Parathyroid adenoma (tissue), 2 donors: ENCODE data around the gene OR2A1.
"Not testable (repeated sequence)": the region's sequence is repeated elsewhere in the genome, so short reads cannot be mapped to it uniquely, and the experiment has no call there.

Experiments
- H2AFZ ChIP-seq: fragments of 300-600 bp; sonication (generic); one replicate; pipeline ENCODE4 v1.7.0; 2017; ENCODE audit warnings: antibody characterized with exemption, mild to moderate bottlenecking
- H3K27ac ChIP-seq: fragments of 300-600 bp; sonication (generic); one replicate; pipeline ENCODE4 v1.7.0; 2017
- H3K27me3 ChIP-seq: fragments of 300-600 bp; sonication (generic); one replicate; pipeline ENCODE4 v1.7.0; 2017; ENCODE audit warnings: low read length; ENCODE audit not compliant: control insufficient read depth, insufficient read depth
- H3K36me3 ChIP-seq: fragments of 300-600 bp; sonication (generic); one replicate; pipeline ENCODE4 v1.7.0; 2017; ENCODE audit warnings: low read length; ENCODE audit not compliant: control insufficient read depth, insufficient read depth
- H3K4me1 ChIP-seq: fragments of 300-600 bp; sonication (generic); one replicate; pipeline ENCODE4 v1.7.0; 2017; ENCODE audit warnings: control low read depth
- H3K4me2 ChIP-seq: fragments of 300-600 bp; sonication (generic); one replicate; pipeline ENCODE4 v1.7.0; 2017; ENCODE audit warnings: low read length
- H3K4me3 ChIP-seq: fragments of 300-600 bp; sonication (generic); one replicate; pipeline ENCODE4 v1.7.0; 2017; ENCODE audit warnings: low read depth, low read length
- H3K79me2 ChIP-seq: fragments of 300-600 bp; sonication (generic); one replicate; pipeline ENCODE4 v1.7.0; 2017; ENCODE audit warnings: control low read depth
- H3K9ac ChIP-seq: fragments of 300-600 bp; sonication (generic); one replicate; pipeline ENCODE4 v1.7.0; 2017; ENCODE audit warnings: mild to moderate bottlenecking
- H3K9me3 ChIP-seq: fragments of 300-600 bp; sonication (generic); one replicate; pipeline ENCODE4 v1.7.0; 2017; ENCODE audit warnings: low read length; ENCODE audit not compliant: control insufficient read depth
- donor health status: primary hyperparathyroidism.

OR2A1 gene

DNA sequence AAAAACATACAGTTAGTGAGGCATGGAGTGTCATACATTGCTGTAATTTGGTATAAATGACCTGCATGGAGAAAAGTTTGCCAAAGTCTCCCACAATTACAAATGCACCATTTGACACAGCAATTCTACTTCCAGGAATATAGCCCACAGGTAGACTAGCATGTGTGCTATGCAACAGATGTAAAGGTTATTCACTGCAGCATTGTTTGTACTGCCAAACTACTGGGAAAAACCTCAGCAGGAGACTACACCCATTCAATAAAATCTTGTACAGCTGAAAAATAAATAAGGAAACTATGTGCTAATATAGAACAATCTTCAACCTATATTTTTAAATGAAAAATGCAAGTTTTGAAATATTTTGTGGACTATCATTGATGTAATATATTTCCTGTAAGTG, 17.8 kb downstream of the OR2A1 start:
- not testable (repeated sequence) for H3K36me3 ChIP-seq, H3K9ac ChIP-seq, H3K4me3 ChIP-seq, H3K9me3 ChIP-seq, H3K4me1 ChIP-seq, H3K27me3 ChIP-seq, H3K79me2 ChIP-seq, H3K27ac ChIP-seq, H2AFZ ChIP-seq, H3K4me2 ChIP-seq

DNA sequence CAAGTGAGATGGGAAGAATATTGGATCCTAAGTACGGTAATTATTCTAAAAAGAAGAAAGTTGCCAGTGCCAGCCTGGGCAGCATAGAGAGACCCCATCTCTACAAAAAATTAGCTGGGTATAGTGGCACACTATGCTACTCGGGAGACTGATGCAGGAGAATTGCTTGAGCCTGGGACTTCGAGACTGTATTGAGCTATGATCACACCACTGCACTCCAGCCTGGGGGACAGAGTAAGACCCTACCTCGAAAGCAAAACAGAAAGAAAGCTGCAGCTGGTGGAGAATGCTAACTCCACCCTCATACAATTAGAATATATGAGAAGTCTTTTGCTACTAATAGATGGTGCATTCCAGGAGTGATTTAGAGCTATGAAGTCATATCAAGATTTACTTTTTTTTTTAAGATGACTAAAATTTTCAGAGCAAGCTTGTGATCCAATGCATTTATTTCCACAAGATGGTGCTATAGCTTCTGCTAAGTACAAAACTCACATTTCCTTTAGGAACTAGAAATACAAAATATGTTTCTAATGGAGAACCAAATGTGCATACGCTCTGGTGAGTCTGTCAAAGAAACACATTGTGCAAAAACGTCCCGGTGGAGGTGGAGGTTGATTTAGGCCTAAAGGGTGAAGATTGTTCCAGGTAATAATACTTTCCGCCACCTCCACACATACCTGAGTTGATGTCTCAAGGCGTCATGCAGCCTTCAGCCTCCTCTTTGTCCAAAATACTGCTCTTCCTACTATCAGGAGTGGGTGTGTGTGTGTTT, 19.2 kb downstream of the OR2A1 start:
- not testable (repeated sequence) for H3K4me1 ChIP-seq, H3K79me2 ChIP-seq, H2AFZ ChIP-seq, H3K27ac ChIP-seq, H3K4me2 ChIP-seq, H3K9ac ChIP-seq, H3K9me3 ChIP-seq, H3K4me3 ChIP-seq, H3K27me3 ChIP-seq, H3K36me3 ChIP-seq

DNA sequence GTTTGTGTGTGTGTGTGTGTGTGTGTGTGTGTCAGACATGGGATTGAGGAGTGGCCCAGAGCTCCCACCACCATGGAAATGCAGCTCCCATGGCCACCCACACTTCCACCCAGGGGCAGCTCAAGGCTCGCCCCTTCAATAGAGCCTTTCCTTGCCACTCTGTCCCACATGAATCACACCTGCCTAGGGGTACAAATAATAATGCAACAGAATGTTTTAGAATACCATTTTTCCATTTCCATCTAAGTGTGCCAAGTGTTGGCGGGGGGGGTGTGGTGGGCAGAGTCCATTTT, 19.7 kb downstream of the OR2A1 start:
- not testable (repeated sequence) for H3K4me1 ChIP-seq, H3K27me3 ChIP-seq, H3K4me2 ChIP-seq, H3K9me3 ChIP-seq, H2AFZ ChIP-seq, H3K4me3 ChIP-seq, H3K9ac ChIP-seq, H3K79me2 ChIP-seq, H3K36me3 ChIP-seq, H3K27ac ChIP-seq

DNA sequence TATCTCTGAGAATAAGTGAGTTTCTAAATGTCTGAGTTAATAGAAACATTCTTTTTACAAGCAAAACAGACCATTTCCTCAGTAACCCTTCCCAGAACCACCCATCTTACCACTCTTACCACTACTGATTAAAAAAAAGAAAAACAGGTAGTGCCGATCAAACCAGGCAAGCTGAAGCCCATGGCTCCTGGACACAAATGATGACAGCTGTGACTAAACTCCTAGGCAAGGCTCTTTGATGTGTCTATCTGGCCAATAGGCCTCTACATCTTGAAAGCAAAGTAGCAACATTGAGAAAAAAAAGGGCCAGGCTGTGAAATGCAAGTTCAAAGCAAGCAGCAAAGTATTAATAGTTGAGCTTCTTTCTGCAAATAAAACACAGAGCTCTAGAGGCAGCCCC, 36.4 kb downstream of the OR2A1 start:
- H3K79me2 ChIP-seq, H3K9ac ChIP-seq, H3K36me3 ChIP-seq, H2AFZ ChIP-seq, H3K9me3 ChIP-seq, H3K4me1 ChIP-seq, H3K4me2 ChIP-seq, H3K4me3 ChIP-seq, H3K27ac ChIP-seq, H3K27me3 ChIP-seq: not testable (repeated sequence)

DNA sequence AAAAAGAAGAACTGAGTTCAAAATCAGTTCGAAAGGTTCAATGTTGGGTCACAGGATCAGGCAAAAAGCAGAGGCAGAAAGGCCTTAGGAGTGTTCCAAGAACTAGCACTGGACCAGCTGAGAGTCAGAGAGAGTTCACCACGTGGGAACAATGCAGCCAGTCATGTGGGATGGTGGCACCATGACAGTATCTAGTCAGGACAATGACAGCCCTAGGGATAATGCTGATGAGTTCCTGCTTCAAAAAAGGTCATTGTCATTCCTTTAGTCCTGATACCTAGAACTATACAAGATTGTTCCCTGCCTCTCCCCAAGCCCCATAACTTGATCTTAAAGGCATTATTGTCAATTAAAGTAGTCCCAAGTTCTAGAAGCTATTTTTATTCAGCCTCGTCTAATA, 39.4 kb downstream of the OR2A1 start:
- H3K27me3 ChIP-seq, result not testable (repeated sequence)

DNA sequence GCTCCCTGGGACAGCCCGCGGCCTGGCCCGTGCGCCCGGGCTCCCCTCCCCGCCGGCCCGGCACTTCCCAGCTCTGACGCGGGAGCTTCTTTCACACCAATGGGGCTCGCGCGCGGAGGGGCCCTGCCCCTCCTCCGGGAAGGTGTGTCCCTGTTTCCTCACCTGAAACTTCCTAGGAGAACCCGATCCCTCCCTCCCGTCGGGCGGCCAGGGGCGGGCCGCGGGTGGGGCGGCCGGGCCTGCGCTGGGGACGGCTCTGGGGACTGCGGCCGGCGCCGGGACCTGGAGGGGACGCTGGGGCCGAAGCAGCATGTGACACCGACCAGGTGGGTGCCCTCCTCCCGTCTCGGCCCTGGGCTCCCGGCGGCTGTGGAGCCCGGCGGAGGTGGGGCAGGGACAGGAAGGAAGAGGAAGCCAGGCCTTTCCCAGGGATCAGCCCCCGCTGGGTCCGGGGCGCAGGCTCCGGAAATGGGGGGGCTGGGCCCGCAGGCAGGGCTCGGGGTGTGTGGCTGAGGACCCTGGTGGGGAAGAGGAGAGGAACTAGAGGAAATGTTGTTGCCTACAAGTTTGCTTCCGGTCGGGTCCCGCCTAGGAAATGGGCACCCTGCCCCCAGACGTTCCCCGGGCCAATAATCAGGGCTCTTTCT, 43.1 kb downstream of the OR2A1 start, which contains the start of gene ARHGEF5:
Gene ARHGEF5 (plus strand): TSS at position 227 of the 647 bp plus-strand sequence. CDS start 7,268 bp downstream, outside the sequence.
- not testable (repeated sequence) for H2AFZ ChIP-seq, H3K79me2 ChIP-seq, H3K9ac ChIP-seq, H3K4me3 ChIP-seq, H3K36me3 ChIP-seq, H3K4me1 ChIP-seq, H3K9me3 ChIP-seq, H3K4me2 ChIP-seq, H3K27ac ChIP-seq, H3K27me3 ChIP-seq

More for the DNA sequence above, 39.4 kb downstream of the OR2A1 start:
- not testable (repeated sequence) for H3K4me2 ChIP-seq, H3K36me3 ChIP-seq, H3K79me2 ChIP-seq, H3K9ac ChIP-seq, H3K4me3 ChIP-seq, H3K9me3 ChIP-seq, H3K4me1 ChIP-seq, H2AFZ ChIP-seq, H3K27ac ChIP-seq

DNA sequence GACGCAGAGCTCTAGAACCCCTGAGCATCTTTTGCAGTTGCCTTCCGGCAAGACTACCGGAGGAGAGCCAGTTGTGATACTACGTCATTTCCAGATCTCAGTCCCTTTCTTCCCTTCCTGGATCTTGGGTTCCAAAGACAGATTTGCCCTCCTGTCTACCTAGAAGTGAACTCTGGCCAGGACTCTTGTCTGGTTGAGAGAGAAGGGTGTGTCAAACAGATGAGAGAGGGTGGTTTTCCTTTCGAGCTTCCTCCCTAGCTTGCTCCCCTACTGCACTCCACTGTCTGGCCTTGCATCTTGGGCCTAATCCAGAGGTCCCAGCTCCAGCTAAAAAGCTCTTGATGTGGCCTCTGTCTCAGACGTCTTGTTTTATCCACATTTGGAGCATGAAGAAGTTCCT, 44.0 kb downstream of the OR2A1 start:
- not testable (repeated sequence) for H3K9ac ChIP-seq, H3K27ac ChIP-seq, H3K27me3 ChIP-seq, H3K79me2 ChIP-seq, H3K9me3 ChIP-seq, H3K4me3 ChIP-seq, H3K4me1 ChIP-seq, H2AFZ ChIP-seq, H3K36me3 ChIP-seq, H3K4me2 ChIP-seq

DNA sequence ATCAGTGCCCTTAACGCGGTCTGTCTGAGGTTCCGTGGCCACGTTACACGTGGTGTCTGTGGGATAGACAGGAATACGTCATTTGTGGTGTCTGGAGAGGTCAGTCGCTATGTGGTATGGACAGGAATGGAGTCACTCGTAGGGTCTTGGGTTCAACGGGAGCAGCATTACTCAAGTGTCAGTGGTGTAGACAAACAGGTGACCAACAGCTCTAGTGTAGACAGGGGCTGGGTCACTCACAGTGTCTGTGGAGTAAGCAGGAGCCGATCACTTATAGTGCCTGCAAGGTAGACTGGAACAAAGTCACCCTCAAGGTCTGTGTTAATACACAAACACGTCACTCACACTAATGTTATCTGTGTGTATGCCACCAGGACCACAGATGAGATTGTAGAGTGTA, 44.6 kb downstream of the OR2A1 start:
- not testable (repeated sequence) for H3K9ac ChIP-seq, H3K79me2 ChIP-seq, H3K4me1 ChIP-seq, H3K27ac ChIP-seq, H2AFZ ChIP-seq, H3K36me3 ChIP-seq, H3K9me3 ChIP-seq, H3K4me2 ChIP-seq, H3K27me3 ChIP-seq, H3K4me3 ChIP-seq

DNA sequence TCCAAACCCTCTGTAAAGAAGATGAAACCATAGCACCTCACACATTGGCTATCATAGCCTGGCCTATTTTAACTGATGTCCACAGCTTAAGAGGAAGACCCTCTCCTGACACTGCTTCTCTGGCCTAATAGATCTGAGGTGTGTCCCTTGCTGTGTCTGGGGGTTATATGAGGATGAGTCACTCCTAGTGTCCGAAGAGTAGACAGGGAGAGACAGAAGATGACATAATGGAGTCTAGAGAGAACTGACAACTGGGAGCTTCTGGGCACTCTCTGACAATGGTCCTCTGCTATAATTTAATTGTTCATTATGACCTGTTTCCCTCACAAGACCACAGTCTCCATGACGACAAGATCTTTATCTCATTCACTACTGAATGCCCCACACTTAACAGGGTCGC, 49.8 kb downstream of the OR2A1 start:
- not testable (repeated sequence) for H3K4me3 ChIP-seq, H3K79me2 ChIP-seq, H3K9ac ChIP-seq, H2AFZ ChIP-seq, H3K4me2 ChIP-seq, H3K4me1 ChIP-seq, H3K9me3 ChIP-seq, H3K27ac ChIP-seq, H3K36me3 ChIP-seq, H3K27me3 ChIP-seq

DNA sequence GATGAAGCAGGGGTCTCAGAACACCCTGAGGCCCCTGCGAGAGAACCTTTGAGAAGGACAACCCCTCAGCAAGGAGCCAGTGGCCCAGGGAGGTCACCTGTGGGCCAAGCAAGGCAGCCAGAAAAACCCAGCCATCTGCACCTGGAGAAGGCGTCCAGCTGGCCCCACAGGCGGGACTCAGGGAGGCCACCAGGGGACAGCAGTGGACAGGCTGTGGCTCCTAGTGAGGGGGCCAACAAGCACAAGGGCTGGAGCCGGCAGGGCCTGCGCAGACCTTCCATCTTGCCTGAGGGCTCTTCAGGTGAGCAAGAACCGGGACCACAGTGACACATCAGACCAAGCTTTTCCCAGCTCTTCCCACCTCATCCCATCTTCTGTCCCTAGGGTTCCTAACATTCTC, 53.3 kb downstream of the OR2A1 start:
- not testable (repeated sequence) for H3K27ac ChIP-seq, H3K4me2 ChIP-seq, H3K4me3 ChIP-seq, H3K9me3 ChIP-seq, H3K79me2 ChIP-seq, H2AFZ ChIP-seq, H3K4me1 ChIP-seq, H3K9ac ChIP-seq, H3K27me3 ChIP-seq, H3K36me3 ChIP-seq

DNA sequence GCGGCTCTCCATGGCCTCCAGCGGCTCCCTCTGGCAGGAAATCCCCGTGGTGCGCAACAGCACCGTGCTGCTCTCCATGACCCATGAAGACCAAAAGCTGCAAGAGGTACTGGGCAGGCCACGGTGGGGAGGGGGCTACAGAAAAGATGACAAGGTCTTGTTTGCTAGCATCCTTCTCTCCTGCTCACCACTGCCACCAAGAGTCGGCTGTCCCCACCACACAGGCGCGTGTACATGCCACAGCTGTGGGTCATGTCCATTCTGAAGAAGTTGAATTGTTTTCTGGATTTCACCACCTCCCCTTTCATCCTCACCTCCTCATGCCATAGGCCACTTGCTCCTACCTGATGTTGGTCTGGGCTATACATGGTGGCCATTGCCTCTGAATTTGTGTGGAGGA, 55.0 kb downstream of the OR2A1 start:
- H3K9ac ChIP-seq, H3K4me1 ChIP-seq, H2AFZ ChIP-seq, H3K4me2 ChIP-seq, H3K4me3 ChIP-seq, H3K79me2 ChIP-seq, H3K36me3 ChIP-seq, H3K9me3 ChIP-seq, H3K27me3 ChIP-seq, H3K27ac ChIP-seq: not testable (repeated sequence)
